Measurements from ENCODE around the gene TREM1. TPM values are rescaled to one million over a fixed set of nuclear protein-coding genes. Genes with fewer than 3 reads are reported as not detected.

The TREM1 gene
- total and polyA plus RNA-seq, 2 donors (not counting 3 experiments of a cell fraction or from before 2014, with no cell fraction given), result not detected

DNA sequence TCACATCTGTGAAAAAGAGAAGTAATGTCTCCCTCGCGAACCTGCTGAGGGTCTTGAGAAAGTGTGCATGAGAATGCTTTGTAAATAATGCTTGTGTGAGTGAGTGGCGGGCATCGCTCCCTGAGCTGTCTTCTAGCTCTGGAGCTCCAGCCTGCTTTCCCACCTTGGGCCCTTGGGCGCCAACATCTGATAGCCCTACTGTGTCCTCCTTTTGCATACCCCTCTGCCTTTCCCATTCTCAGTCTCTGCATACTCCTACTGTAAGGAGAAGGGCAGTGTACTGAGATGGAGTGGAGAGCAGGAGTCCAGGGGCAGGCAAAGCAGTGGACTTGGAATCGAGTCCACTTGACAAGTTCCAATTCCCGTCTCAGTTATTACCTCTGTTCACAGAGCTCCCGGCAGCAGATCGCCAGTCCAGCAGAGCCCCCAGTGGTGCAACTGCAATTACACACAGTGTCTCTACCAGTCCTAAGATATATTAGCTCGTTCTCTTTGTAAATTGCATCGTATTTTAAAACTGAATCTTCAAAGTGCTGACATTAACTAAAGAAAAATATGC is 48.1 kb upstream of the TREM1 start:
- TF ChIP-seq POLR2AphosphoS5 (IDR thresholded peaks at IDR 0.05; ENCODE audit: insufficient read depth, low read depth, low read length) (no peak), JUN (IDR thresholded peaks at IDR 0.05; ENCODE audit: borderline replicate concordance, insufficient read depth, insufficient read length, low read depth) (no peak), MYC (IDR thresholded peaks at IDR 0.05; ENCODE audit: low read depth, low read length) (no peak), EZH2 (IDR thresholded peaks at IDR 0.05; ENCODE audit: borderline replicate concordance, low read depth, low read length, severe bottlenecking) (no peak), GATA2 (IDR thresholded peaks at IDR 0.05; ENCODE audit: insufficient read depth, insufficient read length, low read depth, low read length) (no peak), POLR2A (IDR thresholded peaks at IDR 0.05; ENCODE audit: low read depth, low read length) (no peak)
- TF ChIP-seq, protein P1, sequence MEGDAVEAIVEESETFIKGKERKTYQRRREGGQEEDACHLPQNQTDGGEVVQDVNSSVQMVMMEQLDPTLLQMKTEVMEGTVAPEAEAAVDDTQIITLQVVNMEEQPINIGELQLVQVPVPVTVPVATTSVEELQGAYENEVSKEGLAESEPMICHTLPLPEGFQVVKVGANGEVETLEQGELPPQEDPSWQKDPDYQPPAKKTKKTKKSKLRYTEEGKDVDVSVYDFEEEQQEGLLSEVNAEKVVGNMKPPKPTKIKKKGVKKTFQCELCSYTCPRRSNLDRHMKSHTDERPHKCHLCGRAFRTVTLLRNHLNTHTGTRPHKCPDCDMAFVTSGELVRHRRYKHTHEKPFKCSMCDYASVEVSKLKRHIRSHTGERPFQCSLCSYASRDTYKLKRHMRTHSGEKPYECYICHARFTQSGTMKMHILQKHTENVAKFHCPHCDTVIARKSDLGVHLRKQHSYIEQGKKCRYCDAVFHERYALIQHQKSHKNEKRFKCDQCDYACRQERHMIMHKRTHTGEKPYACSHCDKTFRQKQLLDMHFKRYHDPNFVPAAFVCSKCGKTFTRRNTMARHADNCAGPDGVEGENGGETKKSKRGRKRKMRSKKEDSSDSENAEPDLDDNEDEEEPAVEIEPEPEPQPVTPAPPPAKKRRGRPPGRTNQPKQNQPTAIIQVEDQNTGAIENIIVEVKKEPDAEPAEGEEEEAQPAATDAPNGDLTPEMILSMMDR (IDR thresholded peaks at IDR 0.05; ENCODE audit: extremely low read depth in 1 of 2, insufficient read depth in 1 of 2, low read depth in 1 of 2, low read length in 2 of 2), result no peak
- ChIA-PET CTCF (interaction anchor here (0.7 to 3.1 kb wide), 5 partner anchors 13 to 142 kb away, joined by 3 to 22 read pairs (median 3); no protein-coding TSS in a partner anchor), POLR2A (no interaction called here)
- H3K9me1 ChIP-seq (replicated peaks; ENCODE audit: control insufficient read depth, extremely low read depth, insufficient read depth, low read length), result no peaks in the 10 kb centered on the region
- no peaks in the 10 kb centered on the region for H3K9me3 ChIP-seq (replicated peaks; ENCODE audit: control insufficient read depth, insufficient read depth, low read length)
- H3K9ac ChIP-seq (replicated peaks; ENCODE audit: extremely low read depth, insufficient read depth, low read length), result no peak overlapping the region
- no peak overlapping the region for H2AFZ ChIP-seq (ENCODE audit: low read depth, low read length)
- intact Hi-C loops (cut with micrococcal nuclease) (no loop called here), dilution Hi-C loops (cut with MboI; ENCODE audit: extremely low pct_ligation_motif_present, low sequenced_read_pairs) (no loop called here)
- no peaks in the 10 kb centered on the region for H3K36me3 ChIP-seq (ENCODE audit: control insufficient read depth in 2 of 2, extremely low read depth in 1 of 2, insufficient read depth in 2 of 2, low read length in 2 of 2)
- peaks cover 0 to 6% of the 10 kb centered on the region in 2 experiments for H3K27me3 ChIP-seq (ENCODE audit: control insufficient read depth in 2 of 2, insufficient read depth in 2 of 2, low read length in 2 of 2)
- no peaks in the 10 kb centered on the region for H3K4me1 ChIP-seq (ENCODE audit: control insufficient read depth, extremely low read depth, insufficient read depth, low read length)
- no peak overlapping the region for H3K4me3 ChIP-seq (replicated peaks in 1 of 3; ENCODE audit: insufficient read depth in 1 of 3, low read depth in 1 of 3, low read length in 3 of 3)
- H4K20me1 ChIP-seq (replicated peaks; ENCODE audit: control insufficient read depth, extremely low read depth, insufficient read depth, low read length), result no peaks in the 10 kb centered on the region
- H3K79me2 ChIP-seq (ENCODE audit: control insufficient read depth, insufficient read depth, low read length), result no peaks in the 10 kb centered on the region
- no peak overlapping the region for H3K27ac ChIP-seq (ENCODE audit: insufficient read depth, low read depth, low read length)
- FAIRE-seq (no peak), DNase-seq (ENCODE audit: low read depth, low spot score) (no peak)
- H3K4me2 ChIP-seq (ENCODE audit: insufficient read depth, low read length), result no peak overlapping the region
- BruUV-seq (replicated peaks), result no TSS peak

Data from endothelial cell of umbilical vein (primary cell).